Hematopoietic multipotent progenitor cell (in vitro differentiated cells): Measurements from ENCODE around the gene SLC10A1. TPM values are rescaled to one million over a fixed set of nuclear protein-coding genes. Genes with fewer than 3 reads are reported as not detected.
A peak's percentile ranks its signal among the peaks of the same experiment; 100 is the strongest.
"Not testable (repeated sequence)": the region's sequence is repeated elsewhere in the genome, so short reads cannot be mapped to it uniquely, and the experiment has no call there.

ENCODE experiments used
- DNase-seq, 3 donors: peaks; one replicate each; pipeline ENCODE4 v3.0.0-alpha.2; 2011 to 2015; ENCODE audit warnings: low read depth in 2 of 3, low spot score in 2 of 3
- total RNA-seq: library from RNA; depleted of rRNA; stranded (reverse); fragments of >200 nt; gene quantifications from one replicate; pipeline ENCODE4 v1.2.3, GENCODE V29; 2012

SLC10A1 gene
- total RNA-seq, 1 donor = not detected

GRCh38 chr14:69772082-69773017, 24.7 kb downstream of the SLC10A1 start:
- peak in 1 of 3 donors; percentile 36 for DNase-seq

- DNase-seq = no peak
Observed at GRCh38 chr14:69771136-69771535, 25.9 kb downstream of the SLC10A1 start.

- no peak for DNase-seq
Observed at GRCh38 chr14:69770559-69770958, 26.5 kb downstream of the SLC10A1 start.

GRCh38 chr14:69769623-69770022, 27.4 kb downstream of the SLC10A1 start:
- DNase-seq = no peak

GRCh38 chr14:69768873-69769272, 28.2 kb downstream of the SLC10A1 start:
- DNase-seq = no peak

GRCh38 chr14:69767369-69767999, 29.6 kb downstream of the SLC10A1 start:
- peak; percentile 77 to 93 (median 92) for DNase-seq

GRCh38 chr14:69766984-69767368, 30.1 kb downstream of the SLC10A1 start, which contains the start of gene SRSF5:
Gene SRSF5, plus strand, starts transcription at chr14:69767142. Its CDS starts 1,015 bp downstream, at chr14:69768157.
- DNase-seq = peak; percentile 96 to 98 (median 97)

- DNase-seq = peak in 2 of 3 donors; percentile 24 to 44
Observed at GRCh38 chr14:69763761-69764510, 33.1 kb downstream of the SLC10A1 start.

- peak in 2 of 3 donors; percentile 30 to 51 for DNase-seq
Observed at GRCh38 chr14:69760810-69761209, 36.2 kb downstream of the SLC10A1 start.

- DNase-seq = no peak
Observed at GRCh38 chr14:69756298-69756697, 40.7 kb downstream of the SLC10A1 start.

GRCh38 chr14:69755784-69756183, 41.3 kb downstream of the SLC10A1 start:
- no peak for DNase-seq

GRCh38 chr14:69755296-69755695, 41.7 kb downstream of the SLC10A1 start:
- DNase-seq = no peak

- DNase-seq = no peak
Observed at GRCh38 chr14:69754487-69754886, 42.6 kb downstream of the SLC10A1 start.

- DNase-seq = no peak
Observed at GRCh38 chr14:69753860-69754259, 43.2 kb downstream of the SLC10A1 start.

GRCh38 chr14:69752773-69753172, 44.3 kb downstream of the SLC10A1 start:
- DNase-seq = no peak

- DNase-seq = no peak
Observed at GRCh38 chr14:69750495-69750894, 46.5 kb downstream of the SLC10A1 start.

GRCh38 chr14:69749956-69750355, 47.1 kb downstream of the SLC10A1 start:
- no peak for DNase-seq

- no peak for DNase-seq
Observed at GRCh38 chr14:69741055-69741454, 56.0 kb downstream of the SLC10A1 start.

GRCh38 chr14:69736405-69736804, 60.6 kb downstream of the SLC10A1 start:
- DNase-seq = not testable (repeated sequence)

- not testable (repeated sequence) for DNase-seq
Observed at GRCh38 chr14:69731919-69732598, 65.0 kb downstream of the SLC10A1 start.
